MCF 10A (cell line): ENCODE data around the gene ATP6V1B1. TPM values are rescaled to one million over a fixed set of nuclear protein-coding genes. Genes with fewer than 3 reads are reported as not detected.

Experiments
- BruUV-seq: library from RNA; stranded (reverse); fragments of 400-500 nt; replicated peaks from 2 replicates; lab custom pipeline; 2021; lab: Mats Ljungman, UMichigan
- CTCF ChIA-PET: fragments of 300-600 bp; sonication (Branson Sonifier 250); formaldehyde crosslinking; extraction: SDS; loops from one replicate; lab custom pipeline; 2021; ENCODE audit warnings: antibody characterized with exemption, inconsistent platforms; lab: Yijun Ruan, JAX
- POLR2A ChIA-PET: fragments of 300-600, 350-650 bp; sonication (Branson Sonifier 250); formaldehyde crosslinking; extraction: SDS; loops from one replicate; lab custom pipeline; 2020; ENCODE audit warnings: antibody characterized with exemption, inconsistent platforms; lab: Yijun Ruan, JAX
- DNase-seq: peaks from one replicate; pipeline ENCODE4 v3.0.0-alpha.2; 2018; ENCODE audit not compliant: unreplicated experiment
- H3K27ac Mint-ChIP-seq: one replicate; pipeline ENCODE4 v1.8.0; 2022; ENCODE audit warnings: mild to moderate bottlenecking, low read depth, mixed read lengths; ENCODE audit not compliant: unreplicated experiment
- H3K27me3 Mint-ChIP-seq: one replicate; pipeline ENCODE4 v1.8.0; 2022; ENCODE audit warnings: mixed read lengths; ENCODE audit not compliant: insufficient read depth, unreplicated experiment
- H3K36me3 Mint-ChIP-seq: one replicate; pipeline ENCODE4 v1.8.0; 2022; ENCODE audit warnings: mild to moderate bottlenecking, moderate library complexity, mixed read lengths; ENCODE audit not compliant: insufficient read depth, unreplicated experiment
- H3K4me1 Mint-ChIP-seq: one replicate; pipeline ENCODE4 v1.8.0; 2022; ENCODE audit warnings: mixed read lengths; ENCODE audit not compliant: insufficient read depth, unreplicated experiment
- H3K4me3 Mint-ChIP-seq: one replicate; pipeline ENCODE4 v1.8.0; 2022; ENCODE audit warnings: mild to moderate bottlenecking, moderate library complexity, mixed read lengths; ENCODE audit not compliant: unreplicated experiment
- H3K9me3 Mint-ChIP-seq: one replicate; pipeline ENCODE4 v1.8.0; 2022; ENCODE audit warnings: mixed read lengths; ENCODE audit not compliant: unreplicated experiment
- CTCF ChIP-seq: fragments of 200-600 bp; IDR thresholded peaks from one replicate; pipeline ENCODE4 v1.8.0; 2022; ENCODE audit warnings: antibody characterized with exemption, mild to moderate bottlenecking; ENCODE audit not compliant: unreplicated experiment
- intact Hi-C: fragments of 100-400 bp; cut with micrococcal nuclease; formaldehyde crosslinking; loops from 2 replicates; pipeline ENCODE4 v1.14.1; 2022
- total RNA-seq: library from RNA; stranded (reverse); gene quantifications from 2 replicates; pipeline ENCODE4 v1.2.3, GENCODE V29; 2022

Gene ATP6V1B1
- total RNA-seq, 1 experiment from 2014 or later, result not detected

GRCh38 chr2:70942396-70943204 is 6.9 kb downstream of the ATP6V1B1 start:
- H3K4me3 Mint-ChIP-seq, result no peak overlapping the region
- no peaks in the 10 kb centered on the region for H3K27me3 Mint-ChIP-seq
- intact Hi-C loops, result no loop called here
- H3K27ac Mint-ChIP-seq, result no peak overlapping the region
- CTCF ChIA-PET, result interaction anchor here (0.6 to 1.1 kb wide), 5 partner anchors 19 to 352 kb away, joined by 3 to 4 read pairs (median 3); no protein-coding TSS in a partner anchor
- H3K4me1 Mint-ChIP-seq, result peaks cover 11% of the 10 kb centered on the region
- DNase-seq, result no peak
- POLR2A ChIA-PET, result no interaction called here
- no TSS peak for BruUV-seq
- no peaks in the 10 kb centered on the region for H3K9me3 Mint-ChIP-seq
- TF ChIP-seq CTCF, result no peak
- H3K36me3 Mint-ChIP-seq, result no peaks in the 10 kb centered on the region

DNA sequence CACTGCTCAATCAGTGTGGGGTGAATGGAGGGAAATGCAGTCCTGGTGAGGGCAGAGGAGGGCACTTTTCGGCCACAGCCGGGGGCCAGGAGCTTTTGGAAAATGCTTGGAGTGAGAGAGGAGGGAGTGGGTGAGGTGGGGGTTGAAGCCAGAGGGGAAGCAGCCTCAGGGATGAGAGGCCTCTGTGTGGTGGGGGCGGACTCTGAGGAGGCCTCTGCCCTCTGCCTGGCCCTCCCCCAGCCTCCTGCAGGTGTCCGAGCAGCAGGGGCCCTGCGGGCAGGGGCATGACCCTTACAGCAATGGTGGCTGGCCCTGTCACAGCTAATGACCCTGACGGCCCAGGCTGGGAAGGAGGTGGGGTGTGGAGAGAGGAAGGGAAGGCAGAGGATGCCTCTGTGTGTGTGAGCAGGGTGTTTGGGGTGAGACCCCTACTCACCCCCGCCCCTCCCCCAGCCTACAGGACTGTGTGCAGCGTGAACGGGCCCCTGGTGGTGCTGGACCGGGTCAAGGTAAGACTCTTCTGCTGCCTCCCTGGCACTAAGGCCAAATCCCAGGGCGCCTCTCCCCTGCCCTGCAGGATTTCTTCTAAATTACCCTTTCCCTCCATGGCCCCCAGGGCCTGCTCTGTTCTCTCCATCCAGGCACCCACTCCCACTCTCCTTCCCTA is 7.6 kb downstream of the ATP6V1B1 start:
- DNase-seq, result no peak
- peaks cover 18% of the 10 kb centered on the region for H3K4me1 Mint-ChIP-seq
- POLR2A ChIA-PET, result no interaction called here
- CTCF ChIA-PET, result interaction anchor here (0.6 to 1.1 kb wide), 3 partner anchors 71 to 139 kb away, joined by 3 to 4 read pairs (median 4); no protein-coding TSS in a partner anchor
- no peak for TF ChIP-seq CTCF
- intact Hi-C loops, result no loop called here
- no peaks in the 10 kb centered on the region for H3K27me3 Mint-ChIP-seq
- BruUV-seq, result no TSS peak
- H3K4me3 Mint-ChIP-seq, result no peak overlapping the region
- H3K36me3 Mint-ChIP-seq, result no peaks in the 10 kb centered on the region
- no peak overlapping the region for H3K27ac Mint-ChIP-seq
- no peaks in the 10 kb centered on the region for H3K9me3 Mint-ChIP-seq

- ChIA-PET POLR2A (no interaction called here), CTCF (interaction anchor here (0.6 to 0.7 kb wide), 3 partner anchors 22 to 140 kb away, joined by 3 read pairs; no protein-coding TSS in a partner anchor)
- no peaks in the 10 kb centered on the region for H3K9me3 Mint-ChIP-seq
- no peak overlapping the region for H3K27ac Mint-ChIP-seq
- no TSS peak for BruUV-seq
- no peak for DNase-seq
- H3K4me3 Mint-ChIP-seq, result no peak overlapping the region
- H3K36me3 Mint-ChIP-seq, result no peaks in the 10 kb centered on the region
- no peak for TF ChIP-seq CTCF
- intact Hi-C loops, result no loop called here
- peaks cover 20% of the 10 kb centered on the region for H3K4me1 Mint-ChIP-seq
- no peaks in the 10 kb centered on the region for H3K27me3 Mint-ChIP-seq
Measured at GRCh38 chr2:70944111-70944690, 8.5 kb downstream of the ATP6V1B1 start.
